Astrocyte of the cerebellum (primary cell): Measurements from ENCODE around the gene FAM180A.

Source experiments
- DNase-seq: peaks from one replicate; pipeline ENCODE4 v3.0.0-alpha.2; 2011; ENCODE audit warnings: low read depth
- H3K4me3 ChIP-seq: 2 replicates; pipeline ENCODE4 v1.5.1; 2011; ENCODE audit warnings: mild to moderate bottlenecking, low read depth, low read length, moderate library complexity
- CTCF ChIP-seq: IDR thresholded peaks from 2 replicates; pipeline ENCODE4 v1.5.1; 2012; ENCODE audit warnings: low read length, low read depth, moderate library complexity, mild to moderate bottlenecking; ENCODE audit errors: missing control alignments
- in situ Hi-C: cut with HindIII; loops from 2 replicates; pipeline ENCODE4 v1.10.0; 2017; ENCODE audit warnings: low sequenced_read_pairs

Gene FAM180A

GRCh38 chr7:135791543-135792362 is 43.1 kb upstream of the FAM180A start:
- no peak for TF ChIP-seq CTCF
- no peak overlapping the region for H3K4me3 ChIP-seq
- DNase-seq, result no peak
- in situ Hi-C loops, result loop anchor here (5.0 kb wide), 2 partner anchors 69 to 119 kb away; no protein-coding TSS in a partner anchor

- DNase-seq, result no peak
- in situ Hi-C loops, result loop anchor here (5.0 kb wide), 2 partner anchors 68 to 118 kb away; no protein-coding TSS in a partner anchor
- TF ChIP-seq CTCF, result no peak
- no peak overlapping the region for H3K4me3 ChIP-seq
These were observed 41.9 kb upstream of the FAM180A start for GRCh38 chr7:135790371-135790977.

- in situ Hi-C loops, result loop anchor here (5.0 kb wide), 2 partner anchors 68 to 118 kb away; no protein-coding TSS in a partner anchor
- TF ChIP-seq CTCF, result no peak
These were observed 41.3 kb upstream of the FAM180A start for GRCh38 chr7:135789956-135790355.

GRCh38 chr7:135789431-135789830 is 40.8 kb upstream of the FAM180A start:
- in situ Hi-C loops, result no loop called here
- no peak overlapping the region for H3K4me3 ChIP-seq
- DNase-seq, result no peak
- TF ChIP-seq CTCF, result no peak

More at GRCh38 chr7:135789956-135790355, 41.3 kb upstream of the FAM180A start:
- no peak overlapping the region for H3K4me3 ChIP-seq
- no peak for DNase-seq

GRCh38 chr7:135786911-135787310 is 38.3 kb upstream of the FAM180A start:
- in situ Hi-C loops, result no loop called here
- DNase-seq, result no peak
- H3K4me3 ChIP-seq, result no peak overlapping the region
- TF ChIP-seq CTCF, result no peak

GRCh38 chr7:135785065-135785464 is 36.5 kb upstream of the FAM180A start:
- no peak for TF ChIP-seq CTCF
- in situ Hi-C loops, result no loop called here
- no peak overlapping the region for H3K4me3 ChIP-seq
- DNase-seq, result no peak
